ENCODE results near the gene IZUMO4. TPM values are rescaled to one million over a fixed set of nuclear protein-coding genes. Genes with fewer than 3 reads are reported as not detected.

The IZUMO4 gene
- total and polyA plus RNA-seq, 10 of the 15 experiments (the other 5 are each of a cell fraction or from before 2014, with no cell fraction given) = 0.53 to 27.1 (median 7.5) TPM

DNA sequence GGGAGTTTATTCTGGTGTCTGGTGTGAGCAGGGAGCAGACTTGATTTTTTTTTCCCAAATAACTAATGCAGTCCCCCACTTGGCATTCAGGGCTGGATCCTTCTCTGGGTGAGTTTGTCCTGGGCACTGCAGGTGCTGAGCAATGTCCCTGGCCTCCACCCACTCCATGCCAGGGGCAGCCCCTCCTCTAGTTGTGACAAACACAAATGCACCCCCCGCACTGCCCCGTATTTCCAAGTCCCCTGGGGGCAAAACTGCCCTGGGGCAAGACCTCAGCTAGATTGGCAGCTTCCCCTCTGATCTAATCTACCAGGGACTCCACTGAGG, 7.0 kb upstream of the IZUMO4 start:
- RAD21 ChIA-PET (ENCODE audit: unreplicated experiment) = interaction anchor here (0.8 to 2.6 kb wide), 6 partner anchors 22 to 82 kb away, joined by 3 to 11 read pairs (median 4); no protein-coding TSS in a partner anchor
- Histone ChIP-seq H3K4me3 (peak overlapping the region; percentile 93), H2AFZ (ENCODE audit: control insufficient read depth, low read depth, low read length) (no peak overlapping the region), H3K36me3 (ENCODE audit: control insufficient read depth in 2 of 2, insufficient read depth in 2 of 2, low read length in 1 of 2) (peaks cover 0 to 3% of the 10 kb centered on the region in 2 experiments; a peak in 1 of 4 replicates), H3K4me1 (ENCODE audit: control insufficient read depth, insufficient read depth, low read length) (peaks cover 62% of the 10 kb centered on the region), H3K9ac (ENCODE audit: control insufficient read depth, insufficient read depth, low read length) (peak overlapping the region; percentile 81), H3K79me2 (ENCODE audit: control insufficient read depth, insufficient read depth, low read length) (peaks cover 78% of the 10 kb centered on the region), H3K27me3 (replicated peaks in 1 of 2; ENCODE audit: control insufficient read depth in 2 of 2, insufficient read depth in 2 of 2, low read length in 1 of 2) (no peaks in the 10 kb centered on the region), H3K27ac (ENCODE audit: control insufficient read depth, insufficient read depth) (peak overlapping the region; percentile 93), H4K20me1 (ENCODE audit: control insufficient read depth, insufficient read depth) (no peaks in the 10 kb centered on the region), H3K9me3 (replicated peaks; ENCODE audit: control insufficient read depth, insufficient read depth, low read length) (no peaks in the 10 kb centered on the region), H3K4me2 (ENCODE audit: control insufficient read depth, insufficient read depth) (peak overlapping the region; percentile 88)
- WGBS (ENCODE audit: insufficient coverage, insufficient replicate concordance, low lambda C conversion rate, missing lambda C conversion rate) = 0% methylated on average over 2 of the region's 2 CpGs
- ATAC-seq = peak; percentile 0; the same call in 2 of the 3 replicates
- no peak for DNase-seq (ENCODE audit: low read depth, low spot score)
- SMC1A ChIA-PET (ENCODE audit: uncharacterized antibody, unreplicated experiment) = interaction anchor here (1.0 to 1.6 kb wide), 6 partner anchors 9 to 82 kb away, joined by 3 to 5 read pairs (median 3); no protein-coding TSS in a partner anchor
- in situ Hi-C loops (cut with MboI) = loop anchor here (10.0 kb wide), 1 partner anchor 825 kb away; the partner anchor contains the start of gene CIRBP
- POLR2A ChIA-PET = interaction anchor here (0.5 to 7.8 kb wide), 5 partner anchors 9 to 1013 kb away, joined by 3 to 110 read pairs (median 6); partner anchors contain the start of gene MKNK2
- CTCF ChIA-PET = interaction anchor here (0.6 to 4.6 kb wide), 3 partner anchors 37 to 307 kb away, joined by 3 to 27 read pairs (median 3); partner anchors contain the start of gene MKNK2
- BruUV-seq (replicated peaks) = no TSS peak
- intact Hi-C loops (cut with micrococcal nuclease; ENCODE audit: unreplicated experiment) = loop anchor here (1.0 to 10.0 kb wide), 8 partner anchors 34 to 533 kb away; partner anchors contain the start of genes ADAT3, BTBD2, MKNK2 and PLEKHJ1
- no peak for FAIRE-seq
- TF ChIP-seq, protein P1, sequence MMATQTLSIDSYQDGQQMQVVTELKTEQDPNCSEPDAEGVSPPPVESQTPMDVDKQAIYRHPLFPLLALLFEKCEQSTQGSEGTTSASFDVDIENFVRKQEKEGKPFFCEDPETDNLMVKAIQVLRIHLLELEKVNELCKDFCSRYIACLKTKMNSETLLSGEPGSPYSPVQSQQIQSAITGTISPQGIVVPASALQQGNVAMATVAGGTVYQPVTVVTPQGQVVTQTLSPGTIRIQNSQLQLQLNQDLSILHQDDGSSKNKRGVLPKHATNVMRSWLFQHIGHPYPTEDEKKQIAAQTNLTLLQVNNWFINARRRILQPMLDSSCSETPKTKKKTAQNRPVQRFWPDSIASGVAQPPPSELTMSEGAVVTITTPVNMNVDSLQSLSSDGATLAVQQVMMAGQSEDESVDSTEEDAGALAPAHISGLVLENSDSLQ (IDR thresholded peaks at IDR 0.05) = peak; percentile 55
- no peak for TF ChIP-seq SREBF1 (IDR thresholded peaks at IDR 0.05; ENCODE audit: low read length)
- TF ChIP-seq YBX1 (IDR thresholded peaks at IDR 0.05) = 0 out of 2 replicates have a peak, but pooled peaks have one; percentile 3
- no peak for TF ChIP-seq MYC (IDR thresholded peaks at IDR 0.05; ENCODE audit: insufficient read depth, insufficient read length, insufficient replicate concordance, low read length, severe bottlenecking)
- no peak for TF ChIP-seq KLF5 (IDR thresholded peaks at IDR 0.05; ENCODE audit: partially characterized antibody)
- TF ChIP-seq WRNIP1 (IDR thresholded peaks at IDR 0.05; ENCODE audit: borderline replicate concordance, low read depth, low read length) = peak; percentile 12; the same call in 1 of the 2 replicates
- TF ChIP-seq NR2C1 (IDR thresholded peaks at IDR 0.05) = no peak
- TF ChIP-seq EGR1 (IDR thresholded peaks at IDR 0.05; ENCODE audit: borderline replicate concordance in 1 of 2, low read depth in 2 of 2, low read length in 2 of 2) = peak in 1 of 2 experiments; percentile 22; a peak in 1 of 3 replicates
- TF ChIP-seq, protein P2, sequence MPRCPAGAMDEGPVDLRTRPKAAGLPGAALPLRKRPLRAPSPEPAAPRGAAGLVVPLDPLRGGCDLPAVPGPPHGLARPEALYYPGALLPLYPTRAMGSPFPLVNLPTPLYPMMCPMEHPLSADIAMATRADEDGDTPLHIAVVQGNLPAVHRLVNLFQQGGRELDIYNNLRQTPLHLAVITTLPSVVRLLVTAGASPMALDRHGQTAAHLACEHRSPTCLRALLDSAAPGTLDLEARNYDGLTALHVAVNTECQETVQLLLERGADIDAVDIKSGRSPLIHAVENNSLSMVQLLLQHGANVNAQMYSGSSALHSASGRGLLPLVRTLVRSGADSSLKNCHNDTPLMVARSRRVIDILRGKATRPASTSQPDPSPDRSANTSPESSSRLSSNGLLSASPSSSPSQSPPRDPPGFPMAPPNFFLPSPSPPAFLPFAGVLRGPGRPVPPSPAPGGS (IDR thresholded peaks at IDR 0.05; ENCODE audit: borderline replicate concordance, insufficient read depth, low read depth, low read length, poor library complexity, severe bottlenecking) = peak; percentile 19
- TF ChIP-seq, protein P3, sequence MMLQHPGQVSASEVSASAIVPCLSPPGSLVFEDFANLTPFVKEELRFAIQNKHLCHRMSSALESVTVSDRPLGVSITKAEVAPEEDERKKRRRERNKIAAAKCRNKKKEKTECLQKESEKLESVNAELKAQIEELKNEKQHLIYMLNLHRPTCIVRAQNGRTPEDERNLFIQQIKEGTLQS (IDR thresholded peaks at IDR 0.05; ENCODE audit: borderline replicate concordance, extremely low read depth, low read depth, low read length) = no peak
- peak; percentile 6 for TF ChIP-seq MEF2B (IDR thresholded peaks at IDR 0.05; ENCODE audit: partially characterized antibody, poor library complexity, severe bottlenecking)
- TF ChIP-seq, protein P4, sequence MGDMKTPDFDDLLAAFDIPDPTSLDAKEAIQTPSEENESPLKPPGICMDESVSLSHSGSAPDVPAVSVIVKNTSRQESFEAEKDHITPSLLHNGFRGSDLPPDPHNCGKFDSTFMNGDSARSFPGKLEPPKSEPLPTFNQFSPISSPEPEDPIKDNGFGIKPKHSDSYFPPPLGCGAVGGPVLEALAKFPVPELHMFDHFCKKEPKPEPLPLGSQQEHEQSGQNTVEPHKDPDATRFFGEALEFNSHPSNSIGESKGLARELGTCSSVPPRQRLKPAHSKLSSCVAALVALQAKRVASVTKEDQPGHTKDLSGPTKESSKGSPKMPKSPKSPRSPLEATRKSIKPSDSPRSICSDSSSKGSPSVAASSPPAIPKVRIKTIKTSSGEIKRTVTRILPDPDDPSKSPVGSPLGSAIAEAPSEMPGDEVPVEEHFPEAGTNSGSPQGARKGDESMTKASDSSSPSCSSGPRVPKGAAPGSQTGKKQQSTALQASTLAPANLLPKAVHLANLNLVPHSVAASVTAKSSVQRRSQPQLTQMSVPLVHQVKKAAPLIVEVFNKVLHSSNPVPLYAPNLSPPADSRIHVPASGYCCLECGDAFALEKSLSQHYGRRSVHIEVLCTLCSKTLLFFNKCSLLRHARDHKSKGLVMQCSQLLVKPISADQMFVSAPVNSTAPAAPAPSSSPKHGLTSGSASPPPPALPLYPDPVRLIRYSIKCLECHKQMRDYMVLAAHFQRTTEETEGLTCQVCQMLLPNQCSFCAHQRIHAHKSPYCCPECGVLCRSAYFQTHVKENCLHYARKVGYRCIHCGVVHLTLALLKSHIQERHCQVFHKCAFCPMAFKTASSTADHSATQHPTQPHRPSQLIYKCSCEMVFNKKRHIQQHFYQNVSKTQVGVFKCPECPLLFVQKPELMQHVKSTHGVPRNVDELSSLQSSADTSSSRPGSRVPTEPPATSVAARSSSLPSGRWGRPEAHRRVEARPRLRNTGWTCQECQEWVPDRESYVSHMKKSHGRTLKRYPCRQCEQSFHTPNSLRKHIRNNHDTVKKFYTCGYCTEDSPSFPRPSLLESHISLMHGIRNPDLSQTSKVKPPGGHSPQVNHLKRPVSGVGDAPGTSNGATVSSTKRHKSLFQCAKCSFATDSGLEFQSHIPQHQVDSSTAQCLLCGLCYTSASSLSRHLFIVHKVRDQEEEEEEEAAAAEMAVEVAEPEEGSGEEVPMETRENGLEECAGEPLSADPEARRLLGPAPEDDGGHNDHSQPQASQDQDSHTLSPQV (IDR thresholded peaks at IDR 0.05) = 0 out of 2 replicates have a peak, but pooled peaks have one; percentile 2

All from GM12878 (cell line).